ENCODE measurements around the gene NFKBIL1. TPM values are rescaled to one million over a fixed set of nuclear protein-coding genes. Genes with fewer than 3 reads are reported as not detected.

The NFKBIL1 gene
- total and polyA plus RNA-seq, 8 donors, result 0.45 to 51.9 (median 18.9) TPM

DNA sequence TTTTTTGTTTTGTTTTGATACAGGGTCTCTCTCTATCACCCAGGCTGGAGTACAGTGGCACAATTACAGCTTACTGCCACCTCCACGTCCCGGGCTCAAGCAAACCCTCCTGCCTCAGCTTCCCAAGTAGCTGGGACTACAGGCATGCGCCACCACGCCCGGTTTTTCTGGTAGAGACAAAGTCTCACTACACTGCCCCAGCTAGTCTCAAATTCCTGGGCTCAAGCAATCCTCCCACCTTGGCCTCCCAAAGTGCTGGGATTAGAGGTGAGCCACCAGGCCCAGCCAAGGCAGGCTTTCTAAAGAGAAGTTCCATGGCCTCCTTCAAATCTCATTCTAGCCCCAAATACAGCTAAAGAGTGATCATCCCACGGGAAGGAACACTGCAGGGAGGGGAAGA lies 13.4 kb upstream of the NFKBIL1 start:
- no peaks in the 10 kb centered on the region for H3K9me3 ChIP-seq
- TF ChIP-seq POLR2AphosphoS5 (IDR thresholded peaks at IDR 0.05) (peak in 1 of 3 donors; percentile 2), EP300 (IDR thresholded peaks at IDR 0.05) (no peak)
- H3K27me3 ChIP-seq, result no peaks in the 10 kb centered on the region
- WGBS, 5 donors, result 86 to 97% (median 94%) methylated on average over 6 of the region's 6 CpGs
- DNase-seq, result no peak
- H3K36me3 ChIP-seq, result peaks cover 91 to 98% (median 97%) of the 10 kb centered on the region in 4 donors
- H3K4me3 ChIP-seq, result no peak overlapping the region
- intact Hi-C loops (cut with DNase I; ENCODE audit: low total_unique reads), result no loop called here
- H3K4me1 ChIP-seq, result peaks cover 6 to 36% (median 26%) of the 10 kb centered on the region in 4 donors
- no peak overlapping the region for H3K27ac ChIP-seq

DNA sequence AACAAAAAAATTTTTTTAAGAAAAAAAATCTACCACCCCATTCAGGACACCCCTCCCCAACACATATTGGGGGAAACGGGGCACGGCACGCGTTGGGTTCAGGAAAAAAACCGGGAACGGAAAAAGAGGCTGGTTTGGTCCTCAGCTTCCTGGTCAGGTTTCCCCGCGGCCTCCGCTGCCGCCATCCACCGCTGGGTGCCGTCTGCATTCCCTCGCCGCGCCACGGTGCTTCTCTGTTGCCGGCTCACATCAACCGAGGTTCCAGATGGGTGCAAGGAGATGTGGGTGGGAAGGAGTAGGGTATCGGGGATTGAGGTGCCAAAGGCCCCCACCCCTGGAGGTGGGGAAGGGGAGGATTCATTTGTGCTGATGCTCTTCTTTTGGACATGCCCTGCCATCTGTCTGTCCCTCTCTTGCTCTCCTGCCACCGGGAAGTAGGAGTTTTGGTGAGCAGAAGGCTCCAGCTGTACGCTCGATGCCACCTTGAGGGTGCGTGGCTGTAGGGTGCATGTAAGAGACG lies 12.8 kb upstream of the NFKBIL1 start:
- Histone ChIP-seq H3K4me3 (no peak overlapping the region), H3K4me1 (peaks cover 12 to 42% (median 31%) of the 10 kb centered on the region in 4 donors), H3K9me3 (no peaks in the 10 kb centered on the region), H3K27ac (no peak overlapping the region), H3K27me3 (no peaks in the 10 kb centered on the region), H3K36me3 (peaks cover 96 to 100% (median 100%) of the 10 kb centered on the region in 4 donors)
- no peak for DNase-seq
- WGBS, 5 donors, result 90 to 91% (median 90%) methylated on average over 24 of the region's 24 CpGs
- intact Hi-C loops (cut with DNase I; ENCODE audit: low total_unique reads), result no loop called here
- TF ChIP-seq EP300 (IDR thresholded peaks at IDR 0.05) (no peak), POLR2A (IDR thresholded peaks at IDR 0.05) (no peak), POLR2AphosphoS5 (IDR thresholded peaks at IDR 0.05) (no peak)
- TF ChIP-seq, protein P1, sequence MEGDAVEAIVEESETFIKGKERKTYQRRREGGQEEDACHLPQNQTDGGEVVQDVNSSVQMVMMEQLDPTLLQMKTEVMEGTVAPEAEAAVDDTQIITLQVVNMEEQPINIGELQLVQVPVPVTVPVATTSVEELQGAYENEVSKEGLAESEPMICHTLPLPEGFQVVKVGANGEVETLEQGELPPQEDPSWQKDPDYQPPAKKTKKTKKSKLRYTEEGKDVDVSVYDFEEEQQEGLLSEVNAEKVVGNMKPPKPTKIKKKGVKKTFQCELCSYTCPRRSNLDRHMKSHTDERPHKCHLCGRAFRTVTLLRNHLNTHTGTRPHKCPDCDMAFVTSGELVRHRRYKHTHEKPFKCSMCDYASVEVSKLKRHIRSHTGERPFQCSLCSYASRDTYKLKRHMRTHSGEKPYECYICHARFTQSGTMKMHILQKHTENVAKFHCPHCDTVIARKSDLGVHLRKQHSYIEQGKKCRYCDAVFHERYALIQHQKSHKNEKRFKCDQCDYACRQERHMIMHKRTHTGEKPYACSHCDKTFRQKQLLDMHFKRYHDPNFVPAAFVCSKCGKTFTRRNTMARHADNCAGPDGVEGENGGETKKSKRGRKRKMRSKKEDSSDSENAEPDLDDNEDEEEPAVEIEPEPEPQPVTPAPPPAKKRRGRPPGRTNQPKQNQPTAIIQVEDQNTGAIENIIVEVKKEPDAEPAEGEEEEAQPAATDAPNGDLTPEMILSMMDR (IDR thresholded peaks at IDR 0.05), result no peak

DNA sequence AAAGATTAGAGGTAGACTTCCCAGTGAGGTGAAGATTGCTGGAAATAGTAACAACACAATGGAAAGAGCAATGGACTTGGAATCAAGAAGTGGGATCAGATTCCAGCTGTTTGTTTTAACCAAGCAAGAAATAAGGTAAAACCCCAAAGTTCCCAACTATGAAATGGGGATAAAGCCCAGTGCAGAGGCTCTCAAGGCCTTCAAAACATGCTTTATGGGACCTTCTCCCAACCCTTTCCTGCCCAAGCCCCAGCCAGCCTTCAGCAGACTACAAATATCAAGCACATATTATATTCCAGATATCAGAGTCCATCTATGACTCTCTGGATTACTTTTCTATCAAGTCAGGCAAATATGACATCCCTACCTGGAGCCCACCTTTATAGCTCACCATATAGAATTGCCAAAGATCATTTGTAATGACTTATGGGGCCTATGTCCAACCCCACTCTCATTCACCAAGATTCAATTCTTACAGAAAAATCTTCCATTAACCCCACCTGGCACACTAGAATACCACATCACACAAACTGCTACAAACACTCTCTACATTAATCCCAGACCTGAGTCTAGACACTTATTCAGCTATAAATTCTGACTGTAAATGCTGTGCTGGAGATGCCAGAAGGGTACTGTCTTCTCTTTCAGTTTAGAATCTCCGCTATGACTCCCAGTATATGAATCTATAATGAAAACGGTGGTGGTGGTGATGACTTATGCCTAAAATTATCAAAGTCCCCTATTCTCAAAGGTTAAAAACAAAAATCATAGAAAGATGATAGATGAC lies 11.7 kb upstream of the NFKBIL1 start:
- intact Hi-C loops (cut with DNase I; ENCODE audit: low total_unique reads), result no loop called here
- Histone ChIP-seq H3K4me1 (peaks cover 24 to 53% (median 43%) of the 10 kb centered on the region in 4 donors), H3K36me3 (peaks cover 91 to 97% (median 97%) of the 10 kb centered on the region in 4 donors), H3K27me3 (no peaks in the 10 kb centered on the region), H3K4me3 (no peak overlapping the region), H3K9me3 (no peaks in the 10 kb centered on the region), H3K27ac (no peak overlapping the region)
- 29 to 79% (median 37%) methylated on average over 2 of the region's 2 CpGs for WGBS, 5 donors
- DNase-seq, result no peak
- TF ChIP-seq POLR2A (IDR thresholded peaks at IDR 0.05) (no peak), POLR2AphosphoS5 (IDR thresholded peaks at IDR 0.05) (no peak), EP300 (IDR thresholded peaks at IDR 0.05) (no peak)
- TF ChIP-seq, protein P1 (IDR thresholded peaks at IDR 0.05), result no peak

DNA sequence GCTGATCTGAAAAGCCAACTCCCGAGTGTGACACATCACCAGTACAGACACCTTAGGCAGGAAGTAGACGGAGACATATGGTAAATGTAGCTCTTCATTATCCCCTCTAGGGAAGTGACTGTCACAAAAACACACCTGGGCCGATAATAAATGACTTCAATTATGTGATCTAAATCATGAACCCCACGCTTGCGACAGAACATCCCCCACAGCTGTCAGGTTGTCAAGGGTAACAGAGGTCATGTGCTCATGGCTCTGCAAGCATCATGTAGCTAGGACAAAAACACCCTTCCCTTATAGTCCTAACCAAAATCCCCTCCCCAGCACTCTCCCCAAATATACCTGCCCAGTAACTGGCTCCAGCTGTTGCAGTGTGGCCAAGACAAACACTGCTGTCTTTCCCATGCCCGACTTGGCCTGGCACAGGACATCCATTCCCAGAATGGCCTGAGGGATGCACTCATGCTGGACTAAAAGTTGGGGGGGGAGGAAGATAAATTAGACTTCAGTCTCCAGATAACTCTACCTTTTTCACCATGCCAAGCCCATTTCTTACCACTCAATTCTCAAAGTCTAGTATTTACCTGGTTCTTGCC lies 8.5 kb upstream of the NFKBIL1 start:
- peak overlapping the region in 2 of 4 donors; percentile 68 to 83 for H3K4me3 ChIP-seq
- DNase-seq, result no peak
- H3K9me3 ChIP-seq, result no peaks in the 10 kb centered on the region
- TF ChIP-seq EP300 (IDR thresholded peaks at IDR 0.05), result no peak
- no peak for TF ChIP-seq POLR2AphosphoS5 (IDR thresholded peaks at IDR 0.05)
- TF ChIP-seq, protein P1 (IDR thresholded peaks at IDR 0.05), result no peak
- no peak for TF ChIP-seq POLR2A (IDR thresholded peaks at IDR 0.05)
- WGBS, 5 donors, result 41 to 50% (median 47%) methylated on average over 6 of the region's 6 CpGs
- H3K4me1 ChIP-seq, result peaks cover 30 to 64% (median 51%) of the 10 kb centered on the region in 4 donors
- H3K36me3 ChIP-seq, result peaks cover 62 to 65% (median 65%) of the 10 kb centered on the region in 4 donors
- no peaks in the 10 kb centered on the region for H3K27me3 ChIP-seq
- H3K27ac ChIP-seq, result peak overlapping the region in 1 of 5 donors; percentile 99
- intact Hi-C loops (cut with DNase I; ENCODE audit: low total_unique reads), result no loop called here

Data from stomach (tissue), 9 donors.